Brain microvascular endothelial cell (primary cell): ENCODE measurements around the gene OR4C15.

Experiments used
- DNase-seq: peaks from one replicate; pipeline ENCODE4 v3.0.0-alpha.2; 2020
- H3K27ac ChIP-seq: fragments of 250-450 bp; sonication (Bioruptor Pico); 2 replicates; pipeline ENCODE4 v1.5.1; 2020; ENCODE audit warnings: mild to moderate bottlenecking, moderate library complexity
- H3K27me3 ChIP-seq: fragments of 250-450 bp; sonication (Bioruptor Pico); replicated peaks from 2 replicates; pipeline ENCODE4 v1.5.1; 2020; ENCODE audit warnings: mild to moderate bottlenecking
- H3K36me3 ChIP-seq: fragments of 250-450 bp; sonication (Bioruptor Pico); replicated peaks from 2 replicates; pipeline ENCODE4 v1.5.1; 2020; ENCODE audit warnings: mild to moderate bottlenecking
- H3K4me3 ChIP-seq: 2 replicates; pipeline ENCODE4 v1.5.1; 2011; ENCODE audit warnings: low read depth, mild to moderate bottlenecking, control low read depth, low read length, moderate library complexity
- CTCF ChIP-seq: IDR thresholded peaks from 2 replicates; pipeline ENCODE4 v1.5.1; 2011; ENCODE audit warnings: low read depth, mild to moderate bottlenecking, moderate library complexity, low read length, control low read depth, inconsistent platforms; ENCODE audit errors: missing control alignments
- in situ Hi-C: cut with HindIII; loops from 2 replicates; pipeline ENCODE4 v1.10.0; 2017; ENCODE audit warnings: low sequenced_read_pairs, low pct_ligation_motif_present

Gene OR4C15

GRCh38 chr11:55554169-55554568 lies at the start of gene OR4C15:
Gene OR4C15 (plus strand): TSS chr11:55554469. CDS start chr11:55554469, 0 bp downstream.
- H3K27ac ChIP-seq = no peak within 1 kb of the TSS
- H3K36me3 ChIP-seq = no peaks in the 10 kb centered on the region
- no peak for TF ChIP-seq CTCF
- H3K27me3 ChIP-seq = no peaks in the 10 kb centered on the region
- no peak within 1 kb of the TSS for H3K4me3 ChIP-seq
- DNase-seq = no peak
- in situ Hi-C loops = no loop called here

- TF ChIP-seq CTCF = no peak
- Histone ChIP-seq H3K36me3 (no peaks in the 10 kb centered on the region), H3K4me3 (no peak within 1 kb of the TSS), H3K27ac (no peak within 1 kb of the TSS), H3K27me3 (no peaks in the 10 kb centered on the region)
- in situ Hi-C loops = no loop called here
- DNase-seq = no peak
These were observed 17.6 kb downstream of the OR4C15 start, which contains the start of gene OR4C16 for GRCh38 chr11:55571828-55572227. Gene OR4C16 (plus strand): TSS chr11:55572128. CDS start chr11:55572128, 0 bp downstream.

- in situ Hi-C loops = no loop called here
- no peak overlapping the region for H3K4me3 ChIP-seq
- no peak for DNase-seq
- no peak overlapping the region for H3K27ac ChIP-seq
- TF ChIP-seq CTCF = no peak
- no peaks in the 10 kb centered on the region for H3K27me3 ChIP-seq
- H3K36me3 ChIP-seq = no peaks in the 10 kb centered on the region
These were observed 18.3 kb downstream of the OR4C15 start for GRCh38 chr11:55572548-55572947.
